OCI-LY1 (cell line): ENCODE measurements around the gene FNTB.

Source experiments
- EZH2 ChIP-seq: fragments of 200-600 bp; sonication (generic), shearing (Covaris generic); IDR thresholded peaks from 2 replicates; pipeline ENCODE4 v1.8.0; 2017; ENCODE audit warnings: borderline replicate concordance, mixed run types, mild to moderate bottlenecking, antibody characterized with exemption, low read length, moderate library complexity, mixed read lengths
- TF ChIP-seq, protein P1 (sequence below): fragments of 200-600 bp; sonication (generic), shearing (Covaris generic); IDR thresholded peaks from 2 replicates; pipeline ENCODE4 v1.5.1; 2017; ENCODE audit warnings: mild to moderate bottlenecking, antibody characterized with exemption, low read length, moderate library complexity, mixed read lengths

DNA sequence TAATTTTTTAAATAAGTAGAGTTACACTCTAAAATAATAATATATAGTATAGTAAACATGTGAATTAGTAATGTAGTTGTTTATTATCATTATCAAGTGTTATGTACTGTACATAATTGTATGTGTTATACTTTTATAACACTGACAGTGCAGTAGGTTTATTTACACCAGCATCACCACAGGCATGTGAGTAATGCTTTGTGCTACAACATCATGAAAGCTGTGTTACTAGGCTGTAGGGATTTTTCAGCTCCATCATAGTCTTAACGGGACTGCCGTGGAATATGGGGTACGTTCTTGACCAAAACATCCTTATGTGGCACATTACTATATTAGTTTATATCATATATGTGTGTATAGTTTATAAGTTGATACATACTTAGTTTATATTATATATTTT lies 8.6 kb downstream of the FNTB start:
- TF ChIP-seq, protein P1, sequence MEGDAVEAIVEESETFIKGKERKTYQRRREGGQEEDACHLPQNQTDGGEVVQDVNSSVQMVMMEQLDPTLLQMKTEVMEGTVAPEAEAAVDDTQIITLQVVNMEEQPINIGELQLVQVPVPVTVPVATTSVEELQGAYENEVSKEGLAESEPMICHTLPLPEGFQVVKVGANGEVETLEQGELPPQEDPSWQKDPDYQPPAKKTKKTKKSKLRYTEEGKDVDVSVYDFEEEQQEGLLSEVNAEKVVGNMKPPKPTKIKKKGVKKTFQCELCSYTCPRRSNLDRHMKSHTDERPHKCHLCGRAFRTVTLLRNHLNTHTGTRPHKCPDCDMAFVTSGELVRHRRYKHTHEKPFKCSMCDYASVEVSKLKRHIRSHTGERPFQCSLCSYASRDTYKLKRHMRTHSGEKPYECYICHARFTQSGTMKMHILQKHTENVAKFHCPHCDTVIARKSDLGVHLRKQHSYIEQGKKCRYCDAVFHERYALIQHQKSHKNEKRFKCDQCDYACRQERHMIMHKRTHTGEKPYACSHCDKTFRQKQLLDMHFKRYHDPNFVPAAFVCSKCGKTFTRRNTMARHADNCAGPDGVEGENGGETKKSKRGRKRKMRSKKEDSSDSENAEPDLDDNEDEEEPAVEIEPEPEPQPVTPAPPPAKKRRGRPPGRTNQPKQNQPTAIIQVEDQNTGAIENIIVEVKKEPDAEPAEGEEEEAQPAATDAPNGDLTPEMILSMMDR, result no peak
- TF ChIP-seq EZH2, result no peak
